NT2/D1 (cell line): Measurements from ENCODE around the gene FBXO30.

Experiments used
- SUZ12 ChIP-seq: IDR thresholded peaks from 2 replicates; pipeline ENCODE4 v1.6.1; 2011; ENCODE audit not compliant: insufficient read length, insufficient read depth; ENCODE audit errors: extremely low read depth
- YY1 ChIP-seq: IDR thresholded peaks from 2 replicates; pipeline ENCODE4 v1.6.1; 2011; ENCODE audit not compliant: insufficient read length, insufficient read depth

DNA sequence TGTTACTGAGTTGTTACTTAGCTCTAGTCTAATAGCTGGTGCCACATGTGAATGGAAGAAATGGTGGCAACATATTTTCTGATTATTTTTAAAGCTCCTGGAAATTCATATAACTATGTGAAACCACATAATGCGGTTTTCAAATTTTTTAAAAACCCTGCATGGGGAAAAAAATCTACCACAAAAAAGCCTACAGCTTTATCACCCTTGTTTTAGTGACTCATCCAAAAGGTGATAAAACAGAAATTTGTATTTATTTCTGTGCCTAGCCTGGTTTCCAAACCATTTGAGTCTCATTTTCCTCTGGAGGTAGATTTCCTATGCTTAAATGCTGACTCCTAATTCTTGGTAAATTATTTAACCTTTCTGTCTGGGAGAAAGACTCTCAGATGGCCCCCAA, 5.4 kb upstream of the FBXO30 start:
- TF ChIP-seq YY1, result no peak
- TF ChIP-seq SUZ12, result no peak
